Measurements from ENCODE around the gene PICK1.

DNA sequence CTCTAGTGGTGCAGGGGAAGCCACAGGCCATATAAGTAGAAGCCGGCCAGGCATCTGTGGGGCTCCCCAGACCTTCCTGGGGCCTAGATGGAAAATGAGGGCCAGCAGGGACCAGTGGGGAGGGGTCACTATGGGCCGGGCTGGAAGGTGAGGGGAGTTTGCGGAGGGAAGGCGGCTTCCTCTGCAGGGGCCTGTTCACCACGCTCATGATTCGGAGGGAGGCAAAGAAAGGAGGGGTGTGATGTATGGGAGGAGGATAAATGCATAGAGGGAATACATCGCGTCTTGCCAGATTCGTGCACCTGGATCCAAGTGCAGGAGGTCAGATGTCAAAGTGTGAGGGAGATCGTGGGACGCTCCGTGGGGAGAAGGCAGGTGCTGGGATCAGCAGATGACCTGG is 19.9 kb downstream of the PICK1 start:
- no peak for TF ChIP-seq TGIF2 (CRISPR knock-in tag; IDR thresholded peaks at IDR 0.05)
- TF ChIP-seq POLR2A (IDR thresholded peaks at IDR 0.05; ENCODE audit: insufficient read depth in 1 of 2, low read depth in 2 of 2, low read length in 2 of 2) = no peak
- TF ChIP-seq EZH2 (conservative IDR thresholded peaks at IDR 0.05; ENCODE audit: low read depth, low read length) = no peak
- TF ChIP-seq PTBP1 (IDR thresholded peaks at IDR 0.05; ENCODE audit: low read depth, low read length, poor library complexity, severe bottlenecking) = no peak
- TF ChIP-seq TRIM24 (CRISPR knock-in tag; IDR thresholded peaks at IDR 0.05) = no peak
- TF ChIP-seq, protein P1, sequence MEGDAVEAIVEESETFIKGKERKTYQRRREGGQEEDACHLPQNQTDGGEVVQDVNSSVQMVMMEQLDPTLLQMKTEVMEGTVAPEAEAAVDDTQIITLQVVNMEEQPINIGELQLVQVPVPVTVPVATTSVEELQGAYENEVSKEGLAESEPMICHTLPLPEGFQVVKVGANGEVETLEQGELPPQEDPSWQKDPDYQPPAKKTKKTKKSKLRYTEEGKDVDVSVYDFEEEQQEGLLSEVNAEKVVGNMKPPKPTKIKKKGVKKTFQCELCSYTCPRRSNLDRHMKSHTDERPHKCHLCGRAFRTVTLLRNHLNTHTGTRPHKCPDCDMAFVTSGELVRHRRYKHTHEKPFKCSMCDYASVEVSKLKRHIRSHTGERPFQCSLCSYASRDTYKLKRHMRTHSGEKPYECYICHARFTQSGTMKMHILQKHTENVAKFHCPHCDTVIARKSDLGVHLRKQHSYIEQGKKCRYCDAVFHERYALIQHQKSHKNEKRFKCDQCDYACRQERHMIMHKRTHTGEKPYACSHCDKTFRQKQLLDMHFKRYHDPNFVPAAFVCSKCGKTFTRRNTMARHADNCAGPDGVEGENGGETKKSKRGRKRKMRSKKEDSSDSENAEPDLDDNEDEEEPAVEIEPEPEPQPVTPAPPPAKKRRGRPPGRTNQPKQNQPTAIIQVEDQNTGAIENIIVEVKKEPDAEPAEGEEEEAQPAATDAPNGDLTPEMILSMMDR (CRISPR knock-in tag; IDR thresholded peaks at IDR 0.05) = no peak
- no peak for TF ChIP-seq ZNF24 (IDR thresholded peaks at IDR 0.05)
- TF ChIP-seq SP2 (CRISPR knock-in tag; IDR thresholded peaks at IDR 0.05) = no peak

Data from HepG2 (cell line).